Testis (tissue), 2 donors: ENCODE results near the gene THRB.

Experiments
- POLR2A ChIP-seq: fragments of 450-650 bp; IDR thresholded peaks from one replicate; pipeline ENCODE4 v1.6.1; 2017; ENCODE audit warnings: antibody characterized with exemption, mild to moderate bottlenecking, moderate library complexity
- TF ChIP-seq, protein P1 (sequence below), 3 experiments: fragments of 450-650 bp in 2 of 3; fragments of 200-600 bp in 1 of 3; sonication (generic) in 1 of 3; IDR thresholded peaks; one replicate each; pipeline ENCODE4 v1.5.1; 2016 to 2019; ENCODE audit warnings: antibody characterized with exemption in 3 of 3, mild to moderate bottlenecking in 2 of 3, moderate library complexity in 1 of 3

DNA sequence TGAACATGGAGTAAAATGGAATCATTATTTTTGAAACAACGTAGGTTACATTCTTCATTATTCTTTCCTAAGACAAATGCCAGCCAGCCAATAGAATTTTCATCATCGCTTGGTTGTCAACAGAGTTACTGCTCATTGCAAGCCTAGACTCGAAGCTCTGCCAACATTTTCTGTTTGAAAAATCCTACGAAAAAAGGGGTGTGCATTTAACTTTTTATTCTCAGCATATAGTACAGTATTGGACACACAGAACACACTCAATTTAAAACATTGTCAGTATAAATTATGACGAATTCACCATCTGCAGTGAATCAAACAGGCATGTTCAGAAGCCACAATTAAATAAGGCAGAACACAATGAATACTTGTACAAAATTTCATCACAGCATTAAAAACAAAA is 317.4 kb downstream of the THRB start:
- TF ChIP-seq, protein P1, sequence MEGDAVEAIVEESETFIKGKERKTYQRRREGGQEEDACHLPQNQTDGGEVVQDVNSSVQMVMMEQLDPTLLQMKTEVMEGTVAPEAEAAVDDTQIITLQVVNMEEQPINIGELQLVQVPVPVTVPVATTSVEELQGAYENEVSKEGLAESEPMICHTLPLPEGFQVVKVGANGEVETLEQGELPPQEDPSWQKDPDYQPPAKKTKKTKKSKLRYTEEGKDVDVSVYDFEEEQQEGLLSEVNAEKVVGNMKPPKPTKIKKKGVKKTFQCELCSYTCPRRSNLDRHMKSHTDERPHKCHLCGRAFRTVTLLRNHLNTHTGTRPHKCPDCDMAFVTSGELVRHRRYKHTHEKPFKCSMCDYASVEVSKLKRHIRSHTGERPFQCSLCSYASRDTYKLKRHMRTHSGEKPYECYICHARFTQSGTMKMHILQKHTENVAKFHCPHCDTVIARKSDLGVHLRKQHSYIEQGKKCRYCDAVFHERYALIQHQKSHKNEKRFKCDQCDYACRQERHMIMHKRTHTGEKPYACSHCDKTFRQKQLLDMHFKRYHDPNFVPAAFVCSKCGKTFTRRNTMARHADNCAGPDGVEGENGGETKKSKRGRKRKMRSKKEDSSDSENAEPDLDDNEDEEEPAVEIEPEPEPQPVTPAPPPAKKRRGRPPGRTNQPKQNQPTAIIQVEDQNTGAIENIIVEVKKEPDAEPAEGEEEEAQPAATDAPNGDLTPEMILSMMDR (IDR thresholded peaks at IDR 0.05) = no peak
- no peak for TF ChIP-seq POLR2A
